NT2/D1 (cell line): ENCODE measurements around the gene STK11.

Source experiments
- SUZ12 ChIP-seq: IDR thresholded peaks from 2 replicates; pipeline ENCODE4 v1.6.1; 2011; ENCODE audit not compliant: insufficient read length, insufficient read depth; ENCODE audit errors: extremely low read depth
- YY1 ChIP-seq: IDR thresholded peaks from 2 replicates; pipeline ENCODE4 v1.6.1; 2011; ENCODE audit not compliant: insufficient read length, insufficient read depth
- ZNF274 ChIP-seq: IDR thresholded peaks from 2 replicates; pipeline ENCODE4 v1.6.1; 2011; ENCODE audit warnings: mild to moderate bottlenecking, low read depth, low read length

- TF ChIP-seq SUZ12 = no peak
- no peak for TF ChIP-seq YY1
- TF ChIP-seq ZNF274 = no peak
Measured at GRCh38 chr19:1259206-1259875, 53.8 kb downstream of the STK11 start.
